GM12892 (cell line): ENCODE measurements around the gene WTAP.
A peak's percentile ranks its signal among the peaks of the same experiment; 100 is the strongest.

ENCODE experiments used
- POLR2A ChIP-seq: IDR thresholded peaks from 2 replicates; pipeline ENCODE4 v1.6.1; 2011; ENCODE audit warnings: low read depth, low read length, control low read depth
- POLR2AphosphoS5 ChIP-seq: IDR thresholded peaks from 2 replicates; pipeline ENCODE4 v1.6.1; 2011; ENCODE audit warnings: low read depth, low read length, control low read depth

GRCh38 chr6:159790149-159790955, 63.0 kb downstream of the WTAP start, which contains the start of gene MRPL18:
- TF ChIP-seq POLR2AphosphoS5 (peak; percentile 56; the same call in 1 of the 2 replicates), POLR2A (peak; percentile 71)
